AG04450 (cell line): ENCODE results near the gene ZFP69B. TPM values are rescaled to one million over a fixed set of nuclear protein-coding genes. Genes with fewer than 3 reads are reported as not detected.

Experiments used
- CTCF ChIA-PET: fragments of 300-600, 350-600 bp; formaldehyde crosslinking; extraction: SDS; loops from one replicate; lab custom pipeline; 2022; ENCODE audit warnings: antibody characterized with exemption, inconsistent platforms; lab: Charles Lee
- POLR2A ChIA-PET: fragments of 350-600 bp; formaldehyde crosslinking; extraction: SDS; loops from one replicate; lab custom pipeline; 2021; ENCODE audit warnings: antibody characterized with exemption, inconsistent platforms; lab: Yijun Ruan, JAX
- DNase-seq: peaks from one replicate; pipeline ENCODE4 v3.0.0-alpha.2; 2011; ENCODE audit warnings: low read depth, low spot score
- H3K27ac ChIP-seq: one replicate; pipeline ENCODE4 v1.5.1; 2012; ENCODE audit warnings: low read depth, low read length, control low read depth
- H3K27me3 ChIP-seq: one replicate; pipeline ENCODE4 v1.6.0; 2012; ENCODE audit warnings: low read length; ENCODE audit not compliant: control insufficient read depth, insufficient read depth
- H3K4me3 ChIP-seq: 2 replicates; pipeline ENCODE4 v1.5.1; 2011; ENCODE audit warnings: mild to moderate bottlenecking, low read depth, low read length, control low read depth
- H3K9me3 ChIP-seq: 2 replicates; pipeline ENCODE4 v1.5.1; 2012; ENCODE audit warnings: low read length; ENCODE audit not compliant: control insufficient read depth, insufficient read depth
- polyA plus RNA-seq: library from polyadenylated mRNA; depleted of rRNA; stranded (reverse); fragments of >200 nt; gene quantifications from 2 replicates; pipeline ENCODE4 v1.2.3, GENCODE V29; 2011
- TF ChIP-seq, protein P1 (sequence below): IDR thresholded peaks from 2 replicates; pipeline ENCODE4 v1.5.1; 2011; ENCODE audit warnings: low read depth, low read length, control low read depth, inconsistent platforms

The ZFP69B gene
- polyA plus RNA-seq, 1 experiment: 5.9 TPM

DNA sequence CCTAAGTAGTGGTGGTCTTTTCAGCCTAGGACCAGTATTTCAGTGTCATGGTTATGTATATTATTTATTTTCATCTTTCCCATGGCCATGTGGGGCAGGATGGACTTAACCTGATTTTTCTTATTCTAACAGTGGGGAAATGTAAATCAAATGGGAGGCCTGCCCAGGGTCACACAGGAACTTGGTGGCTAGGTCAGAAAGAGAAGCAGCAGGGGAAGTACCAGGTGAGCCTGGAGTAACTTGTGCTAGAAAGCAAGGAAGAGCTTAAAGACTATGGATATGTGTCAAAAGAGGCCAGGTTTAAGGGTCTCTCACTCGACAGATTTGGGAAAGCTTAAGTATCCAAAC lies 936 bp downstream of the ZFP69B start:
- peak overlapping the region; percentile 92 for H3K27ac ChIP-seq
- ChIA-PET POLR2A (interaction anchor here (0.5 to 0.6 kb wide), 2 partner anchors 81 to 183 kb away, joined by 3 to 5 read pairs; no protein-coding TSS in a partner anchor), CTCF (interaction anchor here (0.5 to 1.2 kb wide), 3 partner anchors 11 to 31 kb away, joined by 3 to 6 read pairs (median 5); no protein-coding TSS in a partner anchor)
- TF ChIP-seq, protein P1, sequence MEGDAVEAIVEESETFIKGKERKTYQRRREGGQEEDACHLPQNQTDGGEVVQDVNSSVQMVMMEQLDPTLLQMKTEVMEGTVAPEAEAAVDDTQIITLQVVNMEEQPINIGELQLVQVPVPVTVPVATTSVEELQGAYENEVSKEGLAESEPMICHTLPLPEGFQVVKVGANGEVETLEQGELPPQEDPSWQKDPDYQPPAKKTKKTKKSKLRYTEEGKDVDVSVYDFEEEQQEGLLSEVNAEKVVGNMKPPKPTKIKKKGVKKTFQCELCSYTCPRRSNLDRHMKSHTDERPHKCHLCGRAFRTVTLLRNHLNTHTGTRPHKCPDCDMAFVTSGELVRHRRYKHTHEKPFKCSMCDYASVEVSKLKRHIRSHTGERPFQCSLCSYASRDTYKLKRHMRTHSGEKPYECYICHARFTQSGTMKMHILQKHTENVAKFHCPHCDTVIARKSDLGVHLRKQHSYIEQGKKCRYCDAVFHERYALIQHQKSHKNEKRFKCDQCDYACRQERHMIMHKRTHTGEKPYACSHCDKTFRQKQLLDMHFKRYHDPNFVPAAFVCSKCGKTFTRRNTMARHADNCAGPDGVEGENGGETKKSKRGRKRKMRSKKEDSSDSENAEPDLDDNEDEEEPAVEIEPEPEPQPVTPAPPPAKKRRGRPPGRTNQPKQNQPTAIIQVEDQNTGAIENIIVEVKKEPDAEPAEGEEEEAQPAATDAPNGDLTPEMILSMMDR: no peak
- H3K9me3 ChIP-seq: peaks cover 24% of the 10 kb centered on the region
- H3K4me3 ChIP-seq: peak overlapping the region; percentile 80
- no peaks in the 10 kb centered on the region for H3K27me3 ChIP-seq
- no peak for DNase-seq

DNA sequence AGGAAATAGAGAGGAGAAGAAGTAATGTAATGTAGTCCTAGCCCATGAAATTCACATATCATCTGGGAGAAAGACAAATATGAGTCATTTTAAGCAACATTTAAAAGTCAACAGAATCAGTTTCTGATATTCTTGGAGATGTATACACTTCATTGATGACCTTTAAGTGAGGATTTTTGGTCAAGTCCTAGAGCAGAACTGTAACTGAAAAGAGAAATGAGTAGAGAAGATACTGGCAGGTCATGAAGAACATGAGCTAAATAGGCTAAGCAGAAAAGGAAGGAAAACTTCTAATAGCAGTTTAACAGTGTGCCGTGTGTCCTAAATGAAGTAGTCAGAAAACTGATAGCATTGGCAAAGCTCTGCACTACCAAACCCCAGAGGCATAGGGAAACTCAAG lies 4.6 kb downstream of the ZFP69B start:
- Histone ChIP-seq H3K27ac (no peak overlapping the region), H3K9me3 (peaks cover 36% of the 10 kb centered on the region), H3K27me3 (no peaks in the 10 kb centered on the region), H3K4me3 (no peak overlapping the region)
- DNase-seq: no peak
- POLR2A ChIA-PET: no interaction called here
- TF ChIP-seq, protein P1: no peak
- CTCF ChIA-PET: interaction anchor here (0.9 kb wide), 1 partner anchor 17 kb away, joined by 3 read pairs; no protein-coding TSS in a partner anchor

DNA sequence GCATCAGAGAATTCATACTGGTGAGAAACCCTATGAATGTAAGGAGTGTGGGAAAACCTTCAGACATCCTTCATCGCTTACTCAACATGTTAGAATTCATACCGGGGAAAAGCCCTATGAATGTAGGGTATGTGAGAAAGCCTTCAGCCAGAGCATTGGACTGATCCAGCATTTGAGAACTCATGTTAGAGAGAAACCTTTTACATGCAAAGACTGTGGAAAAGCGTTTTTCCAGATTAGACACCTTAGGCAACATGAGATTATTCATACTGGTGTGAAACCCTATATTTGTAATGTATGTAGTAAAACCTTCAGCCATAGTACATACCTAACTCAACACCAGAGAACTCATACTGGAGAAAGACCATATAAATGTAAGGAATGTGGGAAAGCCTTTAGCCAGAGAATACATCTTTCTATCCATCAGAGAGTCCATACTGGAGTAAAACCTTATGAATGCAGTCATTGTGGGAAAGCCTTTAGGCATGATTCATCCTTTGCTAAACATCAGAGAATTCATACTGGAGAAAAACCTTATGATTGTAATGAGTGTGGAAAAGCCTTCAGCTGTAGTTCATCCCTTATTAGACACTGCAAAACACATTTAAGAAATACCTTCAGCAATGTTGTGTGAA lies 12.8 kb downstream of the ZFP69B start:
- CTCF ChIA-PET: no interaction called here
- H3K4me3 ChIP-seq: no peak overlapping the region
- POLR2A ChIA-PET: no interaction called here
- peaks cover 60% of the 10 kb centered on the region for H3K9me3 ChIP-seq
- TF ChIP-seq, protein P1: no peak
- no peak overlapping the region for H3K27ac ChIP-seq
- DNase-seq: no peak
- no peaks in the 10 kb centered on the region for H3K27me3 ChIP-seq

DNA sequence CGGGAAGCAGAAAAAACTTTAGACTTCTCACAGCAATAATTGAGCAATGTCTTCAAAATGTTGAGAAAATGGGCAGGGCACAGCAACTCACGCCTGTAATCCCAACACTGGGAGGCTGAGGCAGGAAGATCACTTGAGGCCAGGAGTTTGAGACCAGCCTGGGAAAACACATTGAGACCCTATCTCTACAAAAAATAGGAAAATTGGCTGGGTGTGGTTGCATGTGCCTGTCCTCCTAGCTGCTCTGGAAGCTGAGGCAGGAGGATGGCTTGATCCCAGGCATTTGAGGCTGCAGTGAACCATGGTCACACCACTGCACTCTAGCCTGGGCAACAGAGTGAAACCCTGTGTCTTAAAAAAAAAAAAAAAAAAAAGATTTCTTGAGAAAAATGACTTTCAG lies 19.1 kb downstream of the ZFP69B start:
- H3K9me3 ChIP-seq: peaks cover 47% of the 10 kb centered on the region
- no peak for DNase-seq
- ChIA-PET POLR2A (interaction anchor here (0.7 kb wide), 1 partner anchor 60 kb away, joined by 4 read pairs; no protein-coding TSS in a partner anchor), CTCF (no interaction called here)
- no peak overlapping the region for H3K27ac ChIP-seq
- H3K4me3 ChIP-seq: no peak overlapping the region
- H3K27me3 ChIP-seq: no peaks in the 10 kb centered on the region
- TF ChIP-seq, protein P1: no peak

DNA sequence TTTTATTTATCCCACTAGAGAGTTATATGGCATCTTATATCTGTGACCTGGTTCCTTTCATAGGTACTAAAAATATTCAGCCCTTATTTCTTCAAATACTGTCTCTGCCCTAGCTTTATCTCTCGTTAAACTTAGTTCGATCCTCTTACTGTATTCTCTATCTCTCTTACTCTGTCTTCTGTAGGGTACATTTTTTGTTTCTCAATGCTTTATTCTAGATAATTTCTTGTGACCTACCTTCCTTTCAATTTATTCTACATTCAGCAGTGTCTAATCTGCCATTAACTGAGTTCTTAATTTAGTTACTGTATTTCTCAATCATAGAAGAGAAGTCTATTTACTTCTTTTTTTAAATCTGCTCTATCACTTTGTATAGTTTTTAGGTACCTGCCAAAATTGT lies 25.0 kb downstream of the ZFP69B start:
- CTCF ChIA-PET: no interaction called here
- peaks cover 25% of the 10 kb centered on the region for H3K9me3 ChIP-seq
- TF ChIP-seq, protein P1: no peak
- no peak overlapping the region for H3K27ac ChIP-seq
- POLR2A ChIA-PET: no interaction called here
- no peak overlapping the region for H3K4me3 ChIP-seq
- H3K27me3 ChIP-seq: no peaks in the 10 kb centered on the region
- DNase-seq: no peak
